HG03354 (cell line): ENCODE results near the gene BLOC1S5.
"Not testable (repeated sequence)": the region's sequence is repeated elsewhere in the genome, so short reads cannot be mapped to it uniquely, and the experiment has no call there.

Experiments used
- ATAC-seq: cut with Tn5 transposase; IDR thresholded peaks from one replicate; pipeline ENCODE4 v1.9.1; 2021; ENCODE audit warnings: mild to moderate bottlenecking; ENCODE audit not compliant: unreplicated experiment, poor library complexity, severe bottlenecking

BLOC1S5 gene

DNA sequence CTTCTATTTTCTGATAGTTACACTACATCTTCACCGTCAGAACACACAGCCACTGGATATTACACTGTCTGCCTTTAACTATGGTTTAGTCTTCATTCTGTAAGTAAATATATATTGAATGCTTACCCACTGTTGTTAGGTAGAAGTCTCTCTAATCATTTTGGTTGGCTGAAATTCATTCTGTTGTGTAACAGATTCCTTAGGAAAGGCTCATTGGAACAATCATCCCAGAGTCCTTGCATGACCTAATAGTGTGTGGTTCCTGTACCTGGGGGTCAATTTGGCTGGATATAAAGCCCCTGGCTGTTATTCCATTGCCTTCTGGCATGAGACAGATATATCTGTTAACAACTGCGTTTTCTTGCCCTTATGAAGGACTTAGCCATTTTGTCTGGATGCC, 9.9 kb downstream of the BLOC1S5 start:
- no peak for ATAC-seq

GRCh38 chr6:8047541-8048292, 16.5 kb downstream of the BLOC1S5 start:
- no peak for ATAC-seq

DNA sequence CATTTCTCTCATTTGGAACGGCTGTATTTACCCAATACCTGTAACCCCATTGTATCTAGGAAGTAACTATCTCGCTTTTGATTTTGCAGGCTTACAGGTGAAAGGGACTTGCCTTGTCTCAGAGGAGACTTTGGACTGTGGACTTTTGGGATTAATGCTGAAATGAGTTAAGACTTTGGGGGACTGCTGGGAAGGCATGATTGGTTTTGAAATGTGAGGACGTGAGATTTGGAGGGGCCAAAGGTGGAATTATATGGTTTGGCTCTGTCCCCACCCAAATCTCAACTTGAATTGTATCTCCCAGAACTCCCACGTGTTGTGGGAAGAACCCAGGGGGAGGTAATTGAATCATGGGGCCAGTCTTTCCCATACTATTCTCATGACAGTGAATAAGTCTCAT, 18.4 kb downstream of the BLOC1S5 start:
- not testable (repeated sequence) for ATAC-seq

DNA sequence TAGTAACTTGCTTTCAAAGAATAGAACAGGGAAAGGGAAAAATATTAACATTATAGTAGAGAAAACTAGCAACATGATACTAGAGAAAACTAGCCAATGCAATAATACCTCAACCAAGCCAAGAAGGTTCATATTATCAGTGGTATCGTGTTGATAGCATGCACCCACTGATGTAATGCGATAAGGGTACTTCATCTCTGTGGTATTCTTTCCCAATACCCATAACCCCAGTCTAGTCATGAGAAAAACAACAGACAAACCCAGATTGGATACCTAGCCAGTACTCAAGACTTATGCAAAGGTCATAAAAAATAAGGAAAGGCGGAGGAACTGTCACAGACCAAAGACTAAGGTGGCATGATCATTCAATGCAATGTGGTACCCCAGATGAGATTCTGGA, 21.0 kb downstream of the BLOC1S5 start:
- ATAC-seq, result no peak

DNA sequence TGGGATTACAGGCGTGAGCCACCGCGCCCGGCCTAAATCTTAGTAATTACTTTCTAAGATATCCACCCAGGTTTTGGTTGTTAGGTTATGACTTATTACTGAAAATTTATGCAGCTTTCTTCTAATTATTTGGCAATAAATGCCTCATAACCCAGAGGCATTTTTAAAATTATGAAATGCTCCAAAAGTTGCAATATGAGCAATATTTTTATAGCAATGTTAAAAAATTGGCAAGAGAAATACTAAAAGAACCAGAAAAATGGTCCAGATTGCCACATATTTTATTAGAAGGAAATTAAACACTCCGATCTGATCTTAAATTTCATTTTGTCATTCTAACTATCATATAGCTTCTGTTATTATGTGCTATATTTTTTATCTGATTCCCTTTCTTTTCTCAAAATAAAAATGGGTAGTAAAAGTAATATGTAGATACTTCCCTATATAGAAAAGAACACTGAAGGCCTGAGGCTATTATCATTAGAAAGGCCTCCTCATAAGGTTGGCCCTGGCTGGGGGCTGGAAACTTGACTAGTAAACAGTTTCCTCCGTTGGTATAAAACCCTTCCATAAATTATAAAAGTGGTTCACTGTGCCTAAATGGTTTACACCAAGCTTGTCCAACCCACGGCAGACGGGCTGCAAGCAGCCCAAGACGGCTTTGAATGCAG, 22.1 kb downstream of the BLOC1S5 start:
- no peak for ATAC-seq

DNA sequence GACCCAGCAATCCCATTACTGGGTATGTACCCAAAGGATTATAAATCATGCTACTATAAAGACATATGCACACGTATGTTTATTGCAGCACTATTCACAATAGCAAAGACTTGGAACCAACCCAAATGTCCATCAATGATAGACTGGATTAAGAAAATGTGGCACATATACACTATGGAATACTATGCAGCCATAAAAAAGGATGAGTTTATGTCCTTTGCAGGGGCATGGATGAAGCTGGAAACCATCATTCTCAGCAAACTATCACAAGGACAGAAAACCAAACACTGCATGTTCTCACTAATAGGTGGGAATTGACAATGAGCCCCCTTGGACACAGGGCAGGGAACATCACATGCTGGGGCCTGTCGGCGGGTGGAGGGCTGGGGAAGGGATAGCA, 30.1 kb downstream of the BLOC1S5 start:
- not testable (repeated sequence) for ATAC-seq

GRCh38 chr6:8030920-8031319, 33.3 kb downstream of the BLOC1S5 start:
- no peak for ATAC-seq

- ATAC-seq, result no peak
These were observed 34.8 kb downstream of the BLOC1S5 start for GRCh38 chr6:8029243-8029870.

DNA sequence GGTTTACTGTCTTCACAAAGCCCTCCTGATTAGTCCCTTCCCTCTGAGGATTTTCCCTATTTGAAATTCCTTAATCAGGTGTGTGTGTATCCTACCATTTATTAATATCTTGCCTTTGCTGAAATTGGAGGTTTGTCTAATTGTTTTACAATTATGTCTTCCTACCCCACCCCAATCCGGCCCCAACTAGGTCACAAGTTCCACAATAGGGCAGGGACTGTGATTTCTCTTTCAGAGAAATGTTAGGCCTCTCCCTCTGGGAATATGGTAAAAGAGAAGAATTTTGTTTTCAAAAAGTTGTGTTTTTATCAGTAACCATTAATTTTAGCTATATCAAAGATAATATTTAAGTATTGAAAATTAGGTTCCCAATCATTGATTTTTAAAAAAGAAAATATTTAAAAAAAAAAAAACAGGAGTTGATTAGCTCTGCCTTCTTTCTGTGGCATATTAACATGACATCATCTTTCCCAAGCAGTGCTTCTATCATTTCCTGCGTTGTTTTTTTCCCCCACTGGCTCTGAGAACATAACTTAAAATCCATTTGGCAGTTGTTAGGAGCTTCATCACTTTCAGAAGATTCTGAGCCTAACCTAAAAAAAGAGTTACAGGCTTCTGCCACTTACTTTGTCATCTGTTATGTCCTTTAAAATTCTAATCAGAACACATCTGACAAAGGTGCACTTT, 36.1 kb downstream of the BLOC1S5 start:
- ATAC-seq, result no peak

DNA sequence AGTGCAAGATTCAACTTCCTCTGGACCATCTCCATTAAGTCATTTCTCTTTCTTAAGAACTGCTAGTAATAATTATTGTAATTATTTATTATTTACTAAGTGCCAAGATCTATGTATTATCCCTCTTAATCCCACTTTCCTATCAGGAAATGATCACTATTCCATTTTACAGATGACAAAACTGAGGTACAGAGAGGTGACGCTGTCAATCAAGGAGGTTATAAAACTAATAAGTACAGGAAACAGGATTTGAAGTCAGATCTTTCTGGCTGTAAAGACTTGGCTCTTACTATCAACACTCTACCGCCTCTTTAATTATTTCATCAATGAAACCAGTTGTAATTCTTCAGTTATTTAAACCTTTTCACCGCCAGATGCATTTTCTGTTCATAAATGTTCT, 37.4 kb downstream of the BLOC1S5 start:
- no peak for ATAC-seq

GRCh38 chr6:8025191-8025590, 39.0 kb downstream of the BLOC1S5 start:
- ATAC-seq, result no peak

GRCh38 chr6:8023638-8024037, 40.6 kb downstream of the BLOC1S5 start:
- no peak for ATAC-seq

DNA sequence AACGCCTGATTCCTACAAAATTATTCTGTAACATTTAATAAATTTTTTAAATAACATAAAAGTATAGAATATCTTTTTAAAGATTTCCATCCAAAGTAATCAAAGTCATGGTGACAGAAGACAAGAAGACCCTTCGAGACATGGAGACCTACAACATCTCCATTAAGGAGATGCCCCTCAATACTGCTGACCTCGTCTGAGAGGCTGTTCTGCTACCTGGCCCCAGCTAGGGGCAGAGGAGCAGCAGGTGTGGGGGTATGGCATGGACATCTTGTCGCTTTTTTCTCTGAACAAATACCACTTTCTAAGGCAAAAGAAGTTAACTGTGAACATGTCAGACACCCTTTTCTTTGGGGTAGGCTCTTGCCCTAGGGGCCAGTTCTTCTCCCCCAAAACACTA, 44.1 kb downstream of the BLOC1S5 start:
- ATAC-seq, result no peak

- ATAC-seq, result no peak
These were observed 46.5 kb downstream of the BLOC1S5 start for GRCh38 chr6:8017705-8018104.

DNA sequence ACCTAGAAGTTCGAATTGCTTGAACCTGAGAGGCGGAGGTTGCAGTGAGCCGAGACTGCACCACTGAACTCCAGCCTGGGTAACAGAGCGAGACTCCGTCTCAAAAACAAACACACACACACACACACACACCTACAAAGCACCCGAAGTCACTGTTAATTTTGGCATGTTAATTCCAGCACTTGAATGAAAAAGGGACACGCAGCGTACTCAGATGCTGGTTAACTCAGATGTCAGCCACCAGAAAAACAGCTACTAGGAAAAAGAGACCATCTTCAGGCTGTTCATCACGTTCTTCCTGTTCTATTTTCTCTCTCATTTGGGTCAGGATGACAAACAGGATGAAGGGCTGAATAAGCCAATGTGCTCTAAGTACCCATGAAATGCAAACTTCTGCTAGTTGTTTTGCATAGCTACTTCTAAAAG, 46.9 kb downstream of the BLOC1S5 start:
- ATAC-seq, result peak; percentile 52

- no peak for ATAC-seq
These were observed 49.2 kb downstream of the BLOC1S5 start for GRCh38 chr6:8014947-8015346.

GRCh38 chr6:8013763-8014162, 50.4 kb downstream of the BLOC1S5 start:
- ATAC-seq, result no peak

DNA sequence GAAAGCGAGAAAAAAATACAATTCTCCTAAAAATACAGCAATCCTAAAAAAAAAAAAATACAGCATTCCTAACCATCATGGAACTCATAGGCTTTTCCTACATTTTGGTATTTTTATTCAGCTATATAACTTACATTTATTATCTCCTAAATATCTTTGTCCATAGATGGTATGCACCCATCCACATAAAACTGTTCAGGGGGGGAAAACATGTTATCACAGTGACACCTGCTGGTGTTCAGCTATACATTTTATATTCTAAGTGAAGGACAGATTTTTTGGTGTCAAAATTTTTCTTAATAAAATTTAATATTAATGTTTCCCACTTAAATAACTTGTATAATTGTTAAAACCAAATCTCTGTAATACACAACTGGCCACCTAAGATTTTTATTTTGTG, 58.0 kb downstream of the BLOC1S5 start:
- no peak for ATAC-seq

- no peak for ATAC-seq
These were observed 59.1 kb downstream of the BLOC1S5 start for GRCh38 chr6:8005136-8005535.

DNA sequence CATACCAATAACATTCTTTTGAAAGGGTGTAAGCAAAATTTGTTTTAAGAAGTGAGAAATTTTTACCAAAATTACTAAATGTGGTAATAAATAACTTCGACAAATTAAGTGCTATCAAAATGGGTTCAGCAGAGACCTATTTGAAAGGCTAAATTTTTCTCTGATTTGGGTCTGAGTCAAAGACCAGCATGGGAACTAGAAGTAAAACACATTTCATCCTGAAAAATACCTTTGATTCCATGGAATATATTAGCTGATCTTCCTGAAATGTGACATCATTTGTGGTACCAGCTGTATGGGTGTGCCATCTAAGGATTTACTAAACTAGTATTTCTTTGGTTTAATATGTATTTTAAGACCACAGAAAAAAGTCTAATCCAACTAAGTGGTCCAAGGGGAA, 63.6 kb downstream of the BLOC1S5 start:
- no peak for ATAC-seq
